Panc1 (cell line): ENCODE results near the gene GRIN2C.

ENCODE experiments used
- CTCF ChIP-seq: fragments of 450-650 bp; IDR thresholded peaks from 2 replicates; pipeline ENCODE4 v1.5.1; 2017; ENCODE audit warnings: mild to moderate bottlenecking
- POLR2AphosphoS5 ChIP-seq: IDR thresholded peaks from 2 replicates; pipeline ENCODE4 v1.6.1; 2012; ENCODE audit warnings: mild to moderate bottlenecking, low read depth, low read length, moderate library complexity
- SIN3A ChIP-seq: IDR thresholded peaks from 2 replicates; pipeline ENCODE4 v1.6.1; 2012; ENCODE audit warnings: low read depth, mild to moderate bottlenecking, low read length, moderate library complexity, borderline replicate concordance; ENCODE audit not compliant: insufficient read depth
- TCF7L2 ChIP-seq: IDR thresholded peaks from 2 replicates; pipeline ENCODE4 v1.6.1; 2011; ENCODE audit warnings: mild to moderate bottlenecking, low read depth, low read length, inconsistent platforms
- TF ChIP-seq, protein P1 (sequence below), 2 experiments: IDR thresholded peaks; 2 replicates each; pipeline ENCODE4 v1.6.1; 2011 to 2012; ENCODE audit warnings: low read depth in 2 of 2, control low read depth in 1 of 2, low read length in 1 of 2, mild to moderate bottlenecking in 1 of 2, moderate library complexity in 1 of 2; ENCODE audit not compliant: insufficient read depth in 1 of 2

DNA sequence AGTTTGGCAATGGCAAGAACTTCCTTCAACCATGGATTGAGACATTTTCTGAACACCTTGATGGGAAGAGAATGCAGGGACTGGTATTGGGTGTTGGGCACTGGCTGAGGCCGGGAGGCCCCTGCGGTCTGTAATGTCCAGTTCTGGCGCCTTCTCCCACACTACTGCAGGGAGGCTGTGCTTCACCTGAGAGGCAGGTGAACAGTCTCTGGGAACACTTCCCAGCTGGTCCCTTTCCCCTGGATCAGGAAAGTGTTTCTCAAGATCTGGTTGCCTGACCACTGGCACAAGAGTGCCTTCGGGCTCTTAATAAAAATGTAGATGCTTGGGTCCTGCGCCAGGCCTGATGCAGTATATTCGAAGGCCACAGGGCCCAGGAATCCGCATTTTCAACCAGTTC is 55.0 kb downstream of the GRIN2C start:
- no peak for TF ChIP-seq POLR2AphosphoS5
- TF ChIP-seq CTCF: no peak
- TF ChIP-seq TCF7L2: no peak
- TF ChIP-seq SIN3A: no peak
- TF ChIP-seq, protein P1, sequence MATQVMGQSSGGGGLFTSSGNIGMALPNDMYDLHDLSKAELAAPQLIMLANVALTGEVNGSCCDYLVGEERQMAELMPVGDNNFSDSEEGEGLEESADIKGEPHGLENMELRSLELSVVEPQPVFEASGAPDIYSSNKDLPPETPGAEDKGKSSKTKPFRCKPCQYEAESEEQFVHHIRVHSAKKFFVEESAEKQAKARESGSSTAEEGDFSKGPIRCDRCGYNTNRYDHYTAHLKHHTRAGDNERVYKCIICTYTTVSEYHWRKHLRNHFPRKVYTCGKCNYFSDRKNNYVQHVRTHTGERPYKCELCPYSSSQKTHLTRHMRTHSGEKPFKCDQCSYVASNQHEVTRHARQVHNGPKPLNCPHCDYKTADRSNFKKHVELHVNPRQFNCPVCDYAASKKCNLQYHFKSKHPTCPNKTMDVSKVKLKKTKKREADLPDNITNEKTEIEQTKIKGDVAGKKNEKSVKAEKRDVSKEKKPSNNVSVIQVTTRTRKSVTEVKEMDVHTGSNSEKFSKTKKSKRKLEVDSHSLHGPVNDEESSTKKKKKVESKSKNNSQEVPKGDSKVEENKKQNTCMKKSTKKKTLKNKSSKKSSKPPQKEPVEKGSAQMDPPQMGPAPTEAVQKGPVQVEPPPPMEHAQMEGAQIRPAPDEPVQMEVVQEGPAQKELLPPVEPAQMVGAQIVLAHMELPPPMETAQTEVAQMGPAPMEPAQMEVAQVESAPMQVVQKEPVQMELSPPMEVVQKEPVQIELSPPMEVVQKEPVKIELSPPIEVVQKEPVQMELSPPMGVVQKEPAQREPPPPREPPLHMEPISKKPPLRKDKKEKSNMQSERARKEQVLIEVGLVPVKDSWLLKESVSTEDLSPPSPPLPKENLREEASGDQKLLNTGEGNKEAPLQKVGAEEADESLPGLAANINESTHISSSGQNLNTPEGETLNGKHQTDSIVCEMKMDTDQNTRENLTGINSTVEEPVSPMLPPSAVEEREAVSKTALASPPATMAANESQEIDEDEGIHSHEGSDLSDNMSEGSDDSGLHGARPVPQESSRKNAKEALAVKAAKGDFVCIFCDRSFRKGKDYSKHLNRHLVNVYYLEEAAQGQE (IDR thresholded peaks at IDR 0.05; ENCODE audit: insufficient read depth in 1 of 2, low read depth in 2 of 2, low read length in 1 of 2): no peak
